KBM-7 (cell line): ENCODE data around the gene CDA.

ENCODE experiments used
- DNase-seq: peaks from one replicate; pipeline ENCODE4 v3.0.0-alpha.2; 2015
- in situ Hi-C: fragments of 300-500 bp; cut with MboI; formaldehyde crosslinking; loops from 2 replicates; pipeline ENCODE4 v1.14.3; 2020; ENCODE audit warnings: low sequenced_read_pairs, low pct_unique_long_range_greater_than_20kb, mixed read lengths

The CDA gene

DNA sequence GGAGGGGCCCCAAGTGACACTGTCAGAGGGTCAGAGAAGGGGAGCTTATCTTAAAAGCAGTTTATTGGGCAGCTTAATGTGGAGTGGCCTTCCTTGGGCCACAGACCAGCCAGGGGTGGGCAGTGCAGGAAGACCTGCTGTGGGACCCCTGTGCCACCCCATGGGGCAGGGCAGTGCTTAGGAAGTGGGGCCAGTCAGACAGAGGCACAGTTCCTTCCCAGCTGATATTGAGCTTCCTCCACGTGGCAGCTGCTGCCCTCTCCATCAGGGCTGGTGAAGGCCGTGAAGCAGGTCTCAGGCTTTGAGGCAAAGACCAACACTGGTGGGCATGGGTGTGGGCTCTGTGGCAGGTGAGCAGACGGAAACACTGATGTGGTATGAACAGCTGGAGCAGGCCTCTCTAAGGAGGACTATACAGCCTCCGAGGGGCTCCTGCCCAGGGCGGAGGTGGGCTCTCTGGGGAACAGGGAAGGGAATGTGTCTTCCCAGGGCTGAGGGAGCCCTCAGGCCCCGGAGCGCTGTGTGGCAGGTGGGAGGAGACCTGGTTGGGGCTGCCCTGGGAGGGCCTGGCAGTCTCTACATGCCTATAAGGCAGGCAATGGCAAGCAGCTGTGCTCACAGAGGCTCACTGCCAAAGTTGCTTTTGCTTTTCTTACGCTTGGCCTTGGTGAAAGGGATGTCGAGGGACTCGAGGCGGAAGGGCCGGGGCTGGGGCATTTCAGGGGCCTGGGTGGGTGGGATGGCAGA is 75.2 kb downstream of the CDA start:
- in situ Hi-C loops, result loop anchor here (25.0 kb wide), 1 partner anchor 752 kb away; the partner anchor contains the start of gene PLA2G2E
- no peak for DNase-seq

- in situ Hi-C loops, result loop anchor here (25.0 kb wide), 1 partner anchor 753 kb away; the partner anchor contains the start of gene PLA2G2E
Measured at GRCh38 chr1:20665726-20666125, 76.8 kb downstream of the CDA start.

DNA sequence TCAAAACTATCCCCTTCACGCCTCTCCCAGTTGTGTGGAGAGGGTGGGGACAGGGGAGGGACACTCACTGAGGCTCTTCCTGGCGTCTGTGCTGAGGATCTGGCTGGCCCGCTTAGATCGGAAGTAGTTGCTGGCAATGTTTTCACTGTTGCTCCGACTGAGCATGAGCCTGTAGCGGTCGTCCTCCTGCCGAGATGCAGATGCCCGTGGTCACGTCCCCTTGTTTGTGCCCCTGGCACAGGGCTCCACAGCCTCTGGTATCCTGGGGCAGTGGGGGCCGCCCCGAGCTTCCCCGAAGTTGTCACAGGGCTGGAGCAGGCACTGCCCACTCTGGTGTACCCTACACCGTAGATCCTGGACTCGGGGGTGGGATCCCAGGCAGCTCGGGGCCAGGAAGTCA is 77.2 kb downstream of the CDA start:
- in situ Hi-C loops, result loop anchor here (25.0 kb wide), 1 partner anchor 754 kb away; the partner anchor contains the start of gene PLA2G2E
- DNase-seq, result no peak

More at GRCh38 chr1:20665726-20666125, 76.8 kb downstream of the CDA start:
- peak; percentile 54 for DNase-seq

- DNase-seq, result peak; percentile 12
- in situ Hi-C loops, result loop anchor here (25.0 kb wide), 1 partner anchor 755 kb away; the partner anchor contains the start of gene PLA2G2E
Measured at GRCh38 chr1:20666804-20667203, 77.9 kb downstream of the CDA start.
